GM19438 (cell line): ENCODE data around the gene TNKS1BP1.

Source experiments
- ATAC-seq: cut with Tn5 transposase; IDR thresholded peaks from one replicate; pipeline ENCODE4 v1.9.1; 2021; ENCODE audit warnings: low read depth; ENCODE audit not compliant: unreplicated experiment

TNKS1BP1 gene

GRCh38 chr11:57312511-57313021 lies 12.2 kb downstream of the TNKS1BP1 start:
- no peak for ATAC-seq

GRCh38 chr11:57311109-57311936 lies 13.4 kb downstream of the TNKS1BP1 start:
- peak; percentile 99 for ATAC-seq

DNA sequence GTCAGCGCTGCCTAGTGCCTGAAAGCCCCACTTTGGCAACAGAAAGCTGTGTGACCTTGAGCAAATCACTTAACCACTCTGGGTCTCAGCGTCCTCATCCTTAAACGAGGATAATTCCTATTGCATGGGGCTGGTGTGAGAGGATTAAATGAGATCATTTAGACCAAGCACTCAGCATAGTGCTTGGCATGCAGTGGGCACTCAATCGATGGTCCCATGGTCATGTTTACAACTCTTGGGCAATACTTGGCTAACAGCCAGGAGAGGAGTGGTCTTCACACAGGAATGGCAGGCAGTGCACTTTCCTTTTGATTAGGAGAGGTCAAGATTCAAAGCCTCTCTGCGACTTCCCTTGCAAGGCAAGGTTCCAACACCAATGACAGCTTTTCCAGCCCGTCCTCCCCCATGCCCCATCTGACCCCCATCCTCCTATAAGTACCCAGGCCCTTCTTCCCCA lies 14.1 kb downstream of the TNKS1BP1 start:
- ATAC-seq, result no peak

GRCh38 chr11:57310091-57310490 lies 14.7 kb downstream of the TNKS1BP1 start:
- no peak for ATAC-seq

DNA sequence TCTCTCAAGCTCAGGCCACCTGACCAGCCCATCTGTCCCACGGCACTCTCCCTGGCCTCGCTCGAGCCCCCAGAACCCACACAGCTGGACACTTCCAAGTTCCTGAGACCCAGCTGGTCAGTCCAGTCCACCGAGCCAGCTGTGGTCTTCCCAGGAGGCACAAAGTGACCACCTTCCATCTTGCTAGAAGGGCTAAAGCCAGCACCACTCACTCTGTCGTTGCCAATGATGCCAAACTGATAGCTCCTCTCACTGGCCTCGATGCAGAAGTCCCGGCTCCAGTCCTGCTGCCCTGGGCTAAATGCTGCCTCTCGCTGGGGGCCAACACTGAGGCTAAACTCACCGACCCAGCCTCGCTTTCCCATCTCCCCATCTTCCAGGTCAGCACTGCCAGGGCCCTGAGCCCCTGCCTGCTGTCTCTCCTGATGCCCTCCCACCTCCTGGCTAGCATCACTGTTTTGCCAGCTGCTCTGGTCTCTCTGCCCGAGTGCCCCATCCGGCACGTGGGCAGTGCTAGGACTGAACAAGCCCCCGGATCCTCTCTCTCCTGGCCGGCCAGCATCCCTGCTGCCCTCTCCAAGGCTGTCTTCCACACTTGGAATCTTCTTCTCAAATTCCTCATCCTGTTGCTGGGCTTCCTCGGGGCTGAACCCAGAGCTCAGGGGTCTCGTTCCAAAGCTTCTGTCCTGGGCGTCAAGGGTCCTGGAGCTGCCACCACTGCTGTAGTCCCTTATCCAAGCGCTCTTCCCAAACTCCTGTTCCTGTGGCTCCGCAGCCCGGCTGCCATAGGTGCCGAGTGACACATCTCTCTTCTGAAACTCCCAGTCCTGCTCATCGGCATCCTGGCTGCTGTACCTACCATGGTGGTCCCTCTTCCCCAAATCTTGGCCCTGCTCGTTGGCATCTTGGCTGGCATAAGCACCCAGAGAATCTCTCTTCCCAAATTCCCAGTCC lies 15.4 kb downstream of the TNKS1BP1 start:
- ATAC-seq, result no peak

- no peak for ATAC-seq
Measured at GRCh38 chr11:57308426-57309060, 16.2 kb downstream of the TNKS1BP1 start.

GRCh38 chr11:57307666-57308270 lies 17.0 kb downstream of the TNKS1BP1 start:
- ATAC-seq, result no peak

GRCh38 chr11:57306940-57307565 lies 17.7 kb downstream of the TNKS1BP1 start:
- ATAC-seq, result no peak

- ATAC-seq, result no peak
Measured at GRCh38 chr11:57306161-57306876, 18.4 kb downstream of the TNKS1BP1 start.

- ATAC-seq, result no peak
Measured at GRCh38 chr11:57305523-57305922, 19.2 kb downstream of the TNKS1BP1 start.

- no peak for ATAC-seq
Measured at GRCh38 chr11:57303990-57304579, 20.7 kb downstream of the TNKS1BP1 start.

DNA sequence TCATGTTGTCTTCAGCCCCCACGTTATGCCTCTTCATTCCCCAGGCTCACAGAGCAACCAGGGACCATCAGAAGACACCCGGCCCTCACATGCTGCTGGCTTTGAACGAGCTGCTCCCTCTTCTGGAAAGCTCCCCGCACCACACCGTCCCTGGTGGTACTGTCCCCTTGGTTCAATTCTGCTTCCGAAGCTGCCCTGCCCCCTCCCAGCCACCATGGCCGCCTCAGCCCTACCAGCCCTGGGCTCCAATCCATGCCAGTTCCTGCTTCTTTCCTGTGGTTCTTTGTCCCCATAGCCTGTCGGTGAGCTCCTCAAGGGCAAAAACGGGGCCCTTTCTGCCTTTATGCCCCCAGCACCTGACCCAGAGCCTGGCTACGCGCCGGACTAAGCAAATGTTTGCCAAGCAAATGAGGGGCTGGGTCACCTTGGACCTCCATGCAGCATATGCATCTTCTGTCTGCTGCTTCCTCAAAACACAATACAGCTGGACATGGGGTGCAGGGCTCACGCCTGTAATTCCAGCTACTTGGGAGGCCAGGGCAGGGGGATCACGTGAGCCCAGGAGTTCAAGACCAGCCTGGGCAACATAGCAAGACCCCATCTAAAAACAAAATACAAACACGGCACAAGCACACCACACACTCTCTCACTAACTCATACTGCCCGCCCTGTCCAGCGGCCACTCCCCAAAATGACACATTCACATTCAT lies 21.3 kb downstream of the TNKS1BP1 start:
- no peak for ATAC-seq

DNA sequence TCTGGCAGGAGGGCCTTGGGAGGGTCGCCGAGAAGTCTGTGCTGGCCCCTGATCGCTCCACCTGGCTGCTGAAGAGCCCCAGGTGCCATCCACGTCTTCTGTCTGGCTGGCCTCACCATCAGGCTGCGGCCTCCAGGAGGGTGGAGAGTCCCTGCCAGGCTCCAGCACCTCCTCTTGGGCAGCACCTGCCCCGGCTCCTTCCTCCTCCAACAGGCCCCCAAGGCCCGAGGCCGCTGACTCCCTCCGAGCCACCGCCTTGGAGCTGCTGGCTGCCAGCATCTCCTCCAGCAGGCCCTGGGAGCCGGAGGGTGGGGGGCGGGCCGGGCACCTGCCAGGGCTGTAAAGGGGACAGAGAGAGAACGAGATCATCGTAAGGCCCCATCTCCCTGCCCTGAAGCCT lies 22.3 kb downstream of the TNKS1BP1 start:
- ATAC-seq, result no peak

DNA sequence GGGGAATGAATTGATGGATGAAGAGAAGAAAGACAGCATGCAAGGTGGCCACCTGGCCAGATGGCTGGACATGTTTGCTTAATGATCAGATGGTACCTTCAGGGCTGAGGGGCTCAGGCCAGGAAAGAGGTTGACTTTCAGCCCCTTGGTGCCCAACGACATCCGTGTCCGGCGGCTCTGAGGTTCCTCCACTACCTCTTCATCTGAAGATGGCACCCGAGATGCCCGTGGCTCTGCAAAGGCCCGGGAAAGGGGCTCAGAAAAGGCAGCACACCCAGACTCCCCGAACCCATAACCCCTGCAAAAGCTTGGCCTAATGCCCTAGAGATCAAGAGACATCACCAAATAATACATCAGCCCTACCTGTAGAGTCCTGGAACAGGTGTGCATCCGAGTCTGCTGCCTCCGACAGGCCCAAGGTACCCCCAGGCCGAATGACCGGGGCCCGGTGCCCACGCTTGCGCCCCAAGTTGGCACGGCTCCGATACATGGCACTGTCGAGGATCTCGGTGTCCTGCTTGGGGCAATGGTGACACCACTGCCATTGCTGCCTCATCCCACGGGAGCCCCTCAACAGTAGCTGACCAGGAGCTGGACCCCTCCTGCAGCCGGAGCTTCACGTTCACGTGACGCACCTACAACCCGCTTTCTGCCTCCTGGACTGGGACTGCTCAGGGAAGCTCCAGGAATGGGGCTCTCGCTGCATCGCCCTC lies 22.9 kb downstream of the TNKS1BP1 start:
- no peak for ATAC-seq

DNA sequence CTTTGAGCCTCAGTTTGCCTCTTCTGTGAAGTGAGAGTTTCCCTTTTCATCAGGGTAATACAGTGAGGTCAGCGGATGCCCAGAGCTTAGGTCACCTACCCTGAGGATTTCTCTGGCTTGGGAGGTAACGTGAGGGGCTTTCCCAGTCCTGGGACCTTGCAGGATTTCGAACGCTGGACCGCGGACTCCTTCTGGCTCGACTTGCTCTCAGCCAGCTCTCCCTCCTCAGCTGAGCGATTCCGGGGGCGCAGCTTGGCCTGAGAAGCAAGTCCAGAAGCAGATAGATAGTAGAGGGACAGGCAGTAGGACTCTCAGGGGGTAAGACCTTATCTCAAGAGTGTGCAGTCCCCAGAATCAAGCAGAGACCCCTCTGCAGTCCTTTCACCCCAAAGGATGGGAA lies 24.0 kb downstream of the TNKS1BP1 start:
- ATAC-seq, result no peak

DNA sequence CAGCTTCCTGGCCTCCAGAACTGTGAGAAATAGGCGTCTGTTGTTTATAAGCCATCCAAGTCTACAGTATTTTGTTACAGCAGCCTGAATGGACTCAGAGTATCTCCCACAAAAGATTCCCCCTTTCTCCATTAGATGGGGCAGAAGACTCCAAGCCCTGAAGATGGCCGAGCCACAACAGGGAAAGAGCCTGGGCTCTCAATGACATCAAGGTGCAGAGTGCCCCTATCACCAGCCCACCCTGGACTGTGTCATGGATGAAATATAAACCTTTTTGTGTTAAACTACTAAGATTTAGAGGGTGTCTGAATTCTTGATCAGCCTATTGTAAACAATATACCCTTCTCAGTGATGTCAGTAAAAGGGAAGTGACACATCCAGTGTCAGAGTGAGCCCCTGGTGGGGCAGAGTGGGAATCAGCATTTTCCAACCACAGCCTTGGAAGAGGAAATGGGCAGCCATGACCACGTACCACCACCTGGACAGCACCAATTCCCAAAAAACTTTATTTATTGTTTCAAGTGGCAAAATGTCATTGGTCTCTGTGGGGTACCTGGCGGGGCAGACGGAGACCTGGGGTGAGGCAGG lies 25.5 kb downstream of the TNKS1BP1 start:
- ATAC-seq, result no peak

- no peak for ATAC-seq
Measured at GRCh38 chr11:57297221-57297620, 27.5 kb downstream of the TNKS1BP1 start.
